Liver (tissue), 9 donors: Measurements from ENCODE around the gene SH3TC2. TPM values are rescaled to one million over a fixed set of nuclear protein-coding genes. Genes with fewer than 3 reads are reported as not detected.

Source experiments
- DNase-seq: peaks from one replicate; pipeline ENCODE4 v3.0.0-alpha.2; 2017; ENCODE audit warnings: low spot score
- H3K27ac ChIP-seq, 2 donors: one replicate each; pipeline ENCODE4 v1.7.0; 2013; ENCODE audit warnings: inconsistent platforms in 2 of 2, low read length in 2 of 2, control low read depth in 1 of 2, low read depth in 1 of 2, mild to moderate bottlenecking in 1 of 2
- H3K27me3 ChIP-seq, 4 donors: one replicate each; pipeline versions ENCODE4 v1.6.1 to v1.7.0; 2013; ENCODE audit warnings: low read length in 3 of 4, inconsistent platforms in 1 of 4, mild to moderate bottlenecking in 1 of 4, moderate library complexity in 1 of 4; ENCODE audit not compliant: control insufficient read depth in 4 of 4, insufficient read depth in 4 of 4
- H3K36me3 ChIP-seq, 4 donors: one replicate each; pipeline versions ENCODE4 v1.6.1 to v1.7.0; 2013; ENCODE audit warnings: low read length in 3 of 4, mild to moderate bottlenecking in 3 of 4, low read depth in 1 of 4, moderate library complexity in 1 of 4; ENCODE audit not compliant: control insufficient read depth in 4 of 4, insufficient read depth in 3 of 4
- H3K4me1 ChIP-seq, 4 donors: one replicate each; pipeline versions ENCODE4 v1.6.1 to v1.7.0; 2013; ENCODE audit warnings: low read length in 3 of 4, mild to moderate bottlenecking in 3 of 4, moderate library complexity in 1 of 4; ENCODE audit not compliant: control insufficient read depth in 4 of 4, insufficient read depth in 4 of 4
- H3K4me3 ChIP-seq, 3 donors: one replicate each; pipeline versions ENCODE4 v1.6.1 to v1.7.0; 2013; ENCODE audit warnings: low read length in 3 of 3, control low read depth in 1 of 3, low read depth in 1 of 3, mild to moderate bottlenecking in 1 of 3
- H3K9ac ChIP-seq, 2 donors: one replicate each; pipeline ENCODE4 v1.7.0; 2013; ENCODE audit warnings: low read length in 2 of 2, mild to moderate bottlenecking in 2 of 2, moderate library complexity in 2 of 2, control low read depth in 1 of 2, low read depth in 1 of 2
- H3K9me3 ChIP-seq, 4 donors: one replicate each; pipeline versions ENCODE4 v1.6.1 to v1.7.0; 2013; ENCODE audit warnings: low read length in 3 of 4; ENCODE audit not compliant: control insufficient read depth in 4 of 4
- EGR1 ChIP-seq, 2 donors: IDR thresholded peaks; 2 replicates each; pipeline ENCODE4 v1.6.1; 2016 to 2018; ENCODE audit warnings: antibody characterized with exemption in 2 of 2, low read depth in 2 of 2
- FOXA1 ChIP-seq: IDR thresholded peaks from 2 replicates; pipeline ENCODE4 v1.6.1; 2016; ENCODE audit warnings: antibody characterized with exemption
- FOXA2 ChIP-seq: IDR thresholded peaks from 2 replicates; pipeline ENCODE4 v1.6.1; 2016; ENCODE audit warnings: antibody characterized with exemption
- GABPA ChIP-seq, 2 donors: IDR thresholded peaks in 1 of 2; conservative IDR thresholded peaks in 1 of 2; 2 replicates each; pipeline ENCODE4 v1.6.1; 2016; ENCODE audit warnings: antibody characterized with exemption in 2 of 2, mild to moderate bottlenecking in 1 of 2, moderate library complexity in 1 of 2
- HNF4A ChIP-seq, 2 donors: conservative IDR thresholded peaks; 2 replicates each; pipeline ENCODE4 v1.6.1; 2016; ENCODE audit warnings: antibody characterized with exemption in 2 of 2, mild to moderate bottlenecking in 2 of 2
- HNF4G ChIP-seq: IDR thresholded peaks from 2 replicates; pipeline ENCODE4 v1.6.1; 2016; ENCODE audit warnings: antibody characterized with exemption
- JUND ChIP-seq, 2 donors: IDR thresholded peaks; 2 replicates each; pipeline ENCODE4 v1.6.1; 2016; ENCODE audit warnings: antibody characterized with exemption in 2 of 2
- NR2F2 ChIP-seq: IDR thresholded peaks from 2 replicates; pipeline ENCODE4 v1.6.1; 2016; ENCODE audit warnings: antibody characterized with exemption
- RAD21 ChIP-seq, 2 donors: IDR thresholded peaks; 2 replicates each; pipeline ENCODE4 v1.6.1; 2016; ENCODE audit warnings: antibody characterized with exemption in 2 of 2, mild to moderate bottlenecking in 2 of 2
- RXRA ChIP-seq, 2 donors: IDR thresholded peaks; 2 replicates each; pipeline ENCODE4 v1.6.1; 2017 to 2018; ENCODE audit warnings: antibody characterized with exemption in 2 of 2, mild to moderate bottlenecking in 1 of 2
- SP1 ChIP-seq: IDR thresholded peaks from 2 replicates; pipeline ENCODE4 v1.6.1; 2018; ENCODE audit warnings: antibody characterized with exemption, mild to moderate bottlenecking
- TAF1 ChIP-seq: conservative IDR thresholded peaks from 2 replicates; pipeline ENCODE4 v1.6.1; 2016; ENCODE audit warnings: antibody characterized with exemption, mild to moderate bottlenecking
- YY1 ChIP-seq: IDR thresholded peaks from 2 replicates; pipeline ENCODE4 v1.6.1; 2016; ENCODE audit warnings: antibody characterized with exemption, mild to moderate bottlenecking
- WGBS: extraction: QIAGEN DNeasy Blood & Tissue Kit; methylation state at CpG from one replicate; pipeline ENCODE4 v1.1.7; 2013; 5-methylcytosine and 5-hydroxymethylcytosine counted together
- polyA plus RNA-seq, 2 donors: library from polyadenylated mRNA; stranded (reverse) in 1 of 2; unstranded in 1 of 2; fragments of 200-250 nt in 1 of 2; fragments of >200 nt in 1 of 2; fragmentation: Nextera tagmentation in 1 of 2; extraction: Ambion mirVana in 1 of 2; gene quantifications; one replicate each; pipeline versions ENCODE4 v1.2.1 to v1.2.3, GENCODE V29; 2013 to 2015
- total RNA-seq, 2 donors: library from RNA; depleted of rRNA; stranded (reverse); fragments of >200 nt; gene quantifications; one replicate each; pipeline ENCODE4 v1.2.3, GENCODE V29; 2014
- TF ChIP-seq, protein P1 (sequence below): IDR thresholded peaks from 2 replicates; pipeline ENCODE4 v1.6.1; 2016; ENCODE audit warnings: antibody characterized with exemption
- TF ChIP-seq, protein P2 (sequence below): IDR thresholded peaks from 2 replicates; pipeline ENCODE4 v1.6.1; 2016; ENCODE audit warnings: antibody characterized with exemption
- TF ChIP-seq, protein P3 (sequence below): IDR thresholded peaks from 2 replicates; pipeline ENCODE4 v1.6.1; 2016; ENCODE audit warnings: antibody characterized with exemption, mild to moderate bottlenecking
- TF ChIP-seq, protein P4 (sequence below): IDR thresholded peaks from 2 replicates; pipeline ENCODE4 v1.6.1; 2016; ENCODE audit warnings: antibody characterized with exemption
- TF ChIP-seq, protein P5 (sequence below): fragments of 150-350 bp; IDR thresholded peaks from 2 replicates; pipeline ENCODE4 v1.5.1; 2017; ENCODE audit warnings: improper control_type of control experiment, low read depth, low read length; ENCODE audit not compliant: missing input control
- donor health status: healthy.
- donor health status: healthy.
- donor health status: healthy.
- donor health status: healthy.
- donor health status: healthy.

Gene SH3TC2
- total and polyA plus RNA-seq, 4 donors: 0.31 to 6.2 (median 0.57) TPM

DNA sequence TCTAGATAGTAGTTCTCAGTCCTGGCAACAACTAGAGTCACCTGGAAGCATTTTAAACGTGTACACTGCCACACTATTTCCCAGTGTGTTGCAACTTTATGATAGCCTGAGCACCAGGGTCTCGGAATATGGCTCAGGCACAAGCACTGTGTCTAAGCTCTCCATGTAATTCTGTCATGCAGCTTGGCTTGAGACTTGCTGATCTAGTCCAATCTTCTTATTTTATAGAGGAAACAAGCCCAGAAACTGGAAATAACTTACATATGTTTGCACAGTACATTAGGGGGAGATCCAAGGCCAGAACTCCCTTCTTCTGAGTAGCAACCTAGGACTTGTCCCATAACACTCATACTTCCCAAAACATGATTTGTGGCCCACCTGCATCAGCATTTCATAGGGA lies 49.1 kb downstream of the SH3TC2 start:
- Histone ChIP-seq H3K9me3 (no peaks in the 10 kb centered on the region), H3K27me3 (no peaks in the 10 kb centered on the region)

DNA sequence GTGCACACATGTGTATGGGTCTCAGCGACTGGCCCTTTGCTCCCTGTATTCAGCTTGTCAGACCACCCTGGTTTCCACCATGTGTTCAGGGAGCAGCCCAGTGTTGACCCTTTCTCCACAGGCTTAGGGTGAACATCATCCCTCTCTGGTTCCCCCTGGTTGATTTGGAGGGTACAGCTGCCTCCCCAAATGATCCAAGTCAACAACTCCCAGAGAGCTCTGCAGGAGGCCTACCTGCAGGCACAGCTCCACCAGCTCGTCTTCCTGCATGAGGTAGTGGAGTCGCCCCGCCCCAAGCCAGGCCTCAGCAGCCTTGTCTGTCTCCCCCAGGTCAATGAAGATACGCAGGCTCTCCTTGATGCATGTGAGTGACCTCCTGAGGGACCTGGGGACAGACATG lies 50.5 kb downstream of the SH3TC2 start:
- no peaks in the 10 kb centered on the region for H3K27me3 ChIP-seq
- H3K4me1 ChIP-seq: peaks cover 0 to 2% (median 2%) of the 10 kb centered on the region in 4 donors
- no peak overlapping the region for H3K4me3 ChIP-seq
- TF ChIP-seq HNF4G (no peak), FOXA2 (no peak), TAF1 (no peak), EGR1 (IDR thresholded peaks at IDR 0.05; ENCODE audit: low read depth in 2 of 2) (no peak), RAD21 (IDR thresholded peaks at IDR 0.05) (no peak), JUND (IDR thresholded peaks at IDR 0.05) (no peak), RXRA (IDR thresholded peaks at IDR 0.05) (no peak), HNF4A (conservative IDR thresholded peaks at IDR 0.05) (no peak), FOXA1 (no peak), YY1 (no peak), GABPA (IDR thresholded peaks at IDR 0.05 in 1 of 2, conservative IDR thresholded peaks at IDR 0.05 in 1 of 2) (no peak), SP1 (no peak)
- TF ChIP-seq, protein P1, sequence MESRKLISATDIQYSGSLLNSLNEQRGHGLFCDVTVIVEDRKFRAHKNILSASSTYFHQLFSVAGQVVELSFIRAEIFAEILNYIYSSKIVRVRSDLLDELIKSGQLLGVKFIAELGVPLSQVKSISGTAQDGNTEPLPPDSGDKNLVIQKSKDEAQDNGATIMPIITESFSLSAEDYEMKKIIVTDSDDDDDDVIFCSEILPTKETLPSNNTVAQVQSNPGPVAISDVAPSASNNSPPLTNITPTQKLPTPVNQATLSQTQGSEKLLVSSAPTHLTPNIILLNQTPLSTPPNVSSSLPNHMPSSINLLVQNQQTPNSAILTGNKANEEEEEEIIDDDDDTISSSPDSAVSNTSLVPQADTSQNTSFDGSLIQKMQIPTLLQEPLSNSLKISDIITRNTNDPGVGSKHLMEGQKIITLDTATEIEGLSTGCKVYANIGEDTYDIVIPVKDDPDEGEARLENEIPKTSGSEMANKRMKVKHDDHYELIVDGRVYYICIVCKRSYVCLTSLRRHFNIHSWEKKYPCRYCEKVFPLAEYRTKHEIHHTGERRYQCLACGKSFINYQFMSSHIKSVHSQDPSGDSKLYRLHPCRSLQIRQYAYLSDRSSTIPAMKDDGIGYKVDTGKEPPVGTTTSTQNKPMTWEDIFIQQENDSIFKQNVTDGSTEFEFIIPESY: no peak
- TF ChIP-seq, protein P2, sequence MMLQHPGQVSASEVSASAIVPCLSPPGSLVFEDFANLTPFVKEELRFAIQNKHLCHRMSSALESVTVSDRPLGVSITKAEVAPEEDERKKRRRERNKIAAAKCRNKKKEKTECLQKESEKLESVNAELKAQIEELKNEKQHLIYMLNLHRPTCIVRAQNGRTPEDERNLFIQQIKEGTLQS: no peak
- TF ChIP-seq, protein P3, sequence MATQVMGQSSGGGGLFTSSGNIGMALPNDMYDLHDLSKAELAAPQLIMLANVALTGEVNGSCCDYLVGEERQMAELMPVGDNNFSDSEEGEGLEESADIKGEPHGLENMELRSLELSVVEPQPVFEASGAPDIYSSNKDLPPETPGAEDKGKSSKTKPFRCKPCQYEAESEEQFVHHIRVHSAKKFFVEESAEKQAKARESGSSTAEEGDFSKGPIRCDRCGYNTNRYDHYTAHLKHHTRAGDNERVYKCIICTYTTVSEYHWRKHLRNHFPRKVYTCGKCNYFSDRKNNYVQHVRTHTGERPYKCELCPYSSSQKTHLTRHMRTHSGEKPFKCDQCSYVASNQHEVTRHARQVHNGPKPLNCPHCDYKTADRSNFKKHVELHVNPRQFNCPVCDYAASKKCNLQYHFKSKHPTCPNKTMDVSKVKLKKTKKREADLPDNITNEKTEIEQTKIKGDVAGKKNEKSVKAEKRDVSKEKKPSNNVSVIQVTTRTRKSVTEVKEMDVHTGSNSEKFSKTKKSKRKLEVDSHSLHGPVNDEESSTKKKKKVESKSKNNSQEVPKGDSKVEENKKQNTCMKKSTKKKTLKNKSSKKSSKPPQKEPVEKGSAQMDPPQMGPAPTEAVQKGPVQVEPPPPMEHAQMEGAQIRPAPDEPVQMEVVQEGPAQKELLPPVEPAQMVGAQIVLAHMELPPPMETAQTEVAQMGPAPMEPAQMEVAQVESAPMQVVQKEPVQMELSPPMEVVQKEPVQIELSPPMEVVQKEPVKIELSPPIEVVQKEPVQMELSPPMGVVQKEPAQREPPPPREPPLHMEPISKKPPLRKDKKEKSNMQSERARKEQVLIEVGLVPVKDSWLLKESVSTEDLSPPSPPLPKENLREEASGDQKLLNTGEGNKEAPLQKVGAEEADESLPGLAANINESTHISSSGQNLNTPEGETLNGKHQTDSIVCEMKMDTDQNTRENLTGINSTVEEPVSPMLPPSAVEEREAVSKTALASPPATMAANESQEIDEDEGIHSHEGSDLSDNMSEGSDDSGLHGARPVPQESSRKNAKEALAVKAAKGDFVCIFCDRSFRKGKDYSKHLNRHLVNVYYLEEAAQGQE: no peak
- TF ChIP-seq, protein P4, sequence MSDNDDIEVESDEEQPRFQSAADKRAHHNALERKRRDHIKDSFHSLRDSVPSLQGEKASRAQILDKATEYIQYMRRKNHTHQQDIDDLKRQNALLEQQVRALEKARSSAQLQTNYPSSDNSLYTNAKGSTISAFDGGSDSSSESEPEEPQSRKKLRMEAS: no peak
- TF ChIP-seq, protein P5, sequence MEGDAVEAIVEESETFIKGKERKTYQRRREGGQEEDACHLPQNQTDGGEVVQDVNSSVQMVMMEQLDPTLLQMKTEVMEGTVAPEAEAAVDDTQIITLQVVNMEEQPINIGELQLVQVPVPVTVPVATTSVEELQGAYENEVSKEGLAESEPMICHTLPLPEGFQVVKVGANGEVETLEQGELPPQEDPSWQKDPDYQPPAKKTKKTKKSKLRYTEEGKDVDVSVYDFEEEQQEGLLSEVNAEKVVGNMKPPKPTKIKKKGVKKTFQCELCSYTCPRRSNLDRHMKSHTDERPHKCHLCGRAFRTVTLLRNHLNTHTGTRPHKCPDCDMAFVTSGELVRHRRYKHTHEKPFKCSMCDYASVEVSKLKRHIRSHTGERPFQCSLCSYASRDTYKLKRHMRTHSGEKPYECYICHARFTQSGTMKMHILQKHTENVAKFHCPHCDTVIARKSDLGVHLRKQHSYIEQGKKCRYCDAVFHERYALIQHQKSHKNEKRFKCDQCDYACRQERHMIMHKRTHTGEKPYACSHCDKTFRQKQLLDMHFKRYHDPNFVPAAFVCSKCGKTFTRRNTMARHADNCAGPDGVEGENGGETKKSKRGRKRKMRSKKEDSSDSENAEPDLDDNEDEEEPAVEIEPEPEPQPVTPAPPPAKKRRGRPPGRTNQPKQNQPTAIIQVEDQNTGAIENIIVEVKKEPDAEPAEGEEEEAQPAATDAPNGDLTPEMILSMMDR: no peak
- WGBS: 96% methylated on average over 5 of the region's 5 CpGs
- H3K9ac ChIP-seq: no peak overlapping the region
- H3K9me3 ChIP-seq: no peaks in the 10 kb centered on the region
- H3K36me3 ChIP-seq: no peaks in the 10 kb centered on the region
- no peak overlapping the region for H3K27ac ChIP-seq
- no peak for DNase-seq

More for the DNA sequence above, 49.1 kb downstream of the SH3TC2 start:
- no peaks in the 10 kb centered on the region for H3K36me3 ChIP-seq
- DNase-seq: no peak
- H3K27ac ChIP-seq: no peak overlapping the region
- peaks cover 2 to 16% (median 7%) of the 10 kb centered on the region in 4 donors for H3K4me1 ChIP-seq
- WGBS: 70% methylated on average over 2 of the region's 2 CpGs
- H3K9ac ChIP-seq: no peak overlapping the region
- no peak overlapping the region for H3K4me3 ChIP-seq
- TF ChIP-seq, protein P3: no peak
- TF ChIP-seq, protein P2: no peak
- TF ChIP-seq FOXA1 (no peak), GABPA (IDR thresholded peaks at IDR 0.05 in 1 of 2, conservative IDR thresholded peaks at IDR 0.05 in 1 of 2) (no peak), NR2F2 (no peak)
- TF ChIP-seq, protein P4: no peak
